Measurements from ENCODE around the gene KANSL1. TPM values are rescaled to one million over a fixed set of nuclear protein-coding genes. Genes with fewer than 3 reads are reported as not detected.

KANSL1 gene
- total RNA-seq, 1 donor from 2014 or later = 190 TPM

DNA sequence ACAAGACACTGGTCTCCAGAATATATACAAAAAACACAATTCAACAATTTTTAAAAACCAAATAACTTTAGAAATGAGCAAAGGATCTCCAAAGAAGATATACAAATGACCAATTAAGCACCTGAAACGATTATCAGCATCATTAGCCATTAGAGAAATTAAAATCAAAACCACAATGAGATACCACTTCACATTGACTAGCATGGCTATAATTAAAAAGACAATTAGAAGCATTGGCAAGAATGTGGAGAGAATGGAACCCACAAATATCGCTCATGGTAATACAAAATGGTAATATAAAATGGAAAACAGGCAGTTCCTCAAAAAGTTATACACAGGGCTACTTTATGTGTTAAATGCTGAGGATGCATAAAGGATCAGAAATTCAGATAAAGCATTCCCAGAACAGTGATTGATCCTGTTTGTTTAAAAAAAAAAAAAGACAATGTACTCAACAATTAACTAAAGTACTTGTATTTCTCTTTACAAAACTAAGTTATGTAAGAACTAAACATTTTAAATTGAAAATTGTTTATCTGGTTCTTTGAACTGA, 52.5 kb downstream of the KANSL1 start:
- DNase-seq (ENCODE audit: low spot score) = no peak

DNA sequence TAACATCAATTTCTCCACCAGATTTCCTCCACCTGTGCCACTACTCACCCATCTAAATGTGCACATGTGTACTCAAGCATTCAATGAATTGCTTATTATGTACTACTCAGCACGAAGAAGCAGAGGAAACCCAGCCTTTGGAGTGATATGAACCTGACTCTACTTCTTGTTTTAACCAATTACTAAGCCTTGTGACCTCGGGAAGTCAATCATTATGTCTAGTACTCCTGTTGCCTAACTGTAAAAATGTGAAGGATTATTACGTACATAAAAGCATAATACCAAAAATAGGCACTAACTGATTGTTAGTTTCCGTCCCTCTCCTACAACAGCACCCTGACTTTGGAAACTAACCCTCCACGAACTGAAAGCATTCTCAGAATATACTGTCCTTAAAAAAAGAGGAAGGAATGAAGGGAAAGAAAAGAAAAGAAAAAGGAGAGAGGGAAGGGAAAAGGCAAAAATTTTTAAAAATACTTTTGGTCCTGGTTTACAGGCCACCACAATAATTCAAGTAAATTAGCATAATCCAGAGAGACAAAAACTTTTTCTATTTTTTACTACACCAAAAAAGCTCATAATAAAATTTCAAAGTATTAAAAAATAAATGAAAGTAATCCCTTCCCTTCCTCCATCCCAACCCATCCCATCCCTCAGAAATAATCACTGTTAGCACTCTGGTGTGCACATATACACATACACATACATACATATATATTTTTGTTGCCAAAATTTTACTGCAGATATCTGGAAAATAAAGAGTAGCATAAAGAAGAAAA, 53.6 kb downstream of the KANSL1 start:
- no peak for DNase-seq (ENCODE audit: low spot score)

- no peak for DNase-seq (ENCODE audit: low spot score)
Observed at GRCh38 chr17:46138473-46138872, 54.8 kb downstream of the KANSL1 start.

DNA sequence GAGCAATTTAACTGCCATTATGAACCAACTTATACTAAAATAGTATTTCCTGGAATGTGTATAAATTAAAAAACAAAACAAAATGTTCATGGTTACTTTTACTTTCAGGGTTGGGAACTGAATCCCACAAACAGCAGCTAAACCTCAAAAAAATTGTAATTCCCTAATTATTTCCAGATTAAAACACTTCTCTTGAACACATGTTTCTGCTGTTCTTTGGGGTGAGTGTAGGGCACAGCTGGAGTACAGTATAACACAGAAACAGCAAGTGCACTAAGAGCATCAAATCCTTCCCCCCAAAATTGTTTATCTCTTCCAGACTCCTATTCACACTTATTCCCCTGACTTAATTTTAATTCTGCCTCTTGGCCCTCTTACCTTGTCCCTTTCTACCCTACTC, 56.4 kb downstream of the KANSL1 start:
- DNase-seq (ENCODE audit: low spot score) = no peak

- no peak for DNase-seq (ENCODE audit: low spot score)
Observed at GRCh38 chr17:46135879-46136563, 57.2 kb downstream of the KANSL1 start.

DNA sequence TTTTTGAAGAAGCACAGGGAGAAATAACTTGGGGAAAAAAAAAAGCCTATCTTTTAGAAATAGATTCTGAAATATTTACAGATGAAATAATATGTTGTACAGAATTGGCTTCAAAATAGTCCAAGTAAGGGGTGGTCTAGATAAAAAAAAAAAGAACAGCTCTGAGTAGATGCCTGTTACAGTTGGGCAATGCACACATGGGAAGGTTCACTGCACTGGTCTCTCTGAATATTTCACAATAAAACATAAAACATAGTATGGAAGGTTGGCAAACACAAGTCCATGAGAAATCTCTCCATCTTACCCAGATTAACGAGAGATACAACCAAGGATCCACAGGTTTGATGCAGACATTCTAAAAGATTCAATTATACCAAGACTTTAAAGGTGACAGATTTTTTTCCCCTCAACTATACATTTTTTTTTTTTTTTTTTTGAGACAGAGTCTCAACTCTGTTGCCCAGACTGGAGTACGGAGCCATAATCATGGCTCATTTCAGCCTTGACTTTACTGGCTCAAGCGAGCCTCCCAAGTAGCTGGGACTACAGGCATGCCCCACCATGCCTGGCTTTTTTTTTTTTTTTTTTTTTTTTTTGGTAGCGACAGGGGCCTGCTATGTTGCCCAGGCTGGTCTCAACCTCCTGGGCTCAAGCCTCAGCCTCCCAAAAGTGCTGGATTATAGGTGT, 58.0 kb downstream of the KANSL1 start:
- DNase-seq (ENCODE audit: low spot score) = no peak

- DNase-seq (ENCODE audit: low spot score) = no peak
Observed at GRCh38 chr17:46129302-46129701, 63.9 kb downstream of the KANSL1 start.

DNA sequence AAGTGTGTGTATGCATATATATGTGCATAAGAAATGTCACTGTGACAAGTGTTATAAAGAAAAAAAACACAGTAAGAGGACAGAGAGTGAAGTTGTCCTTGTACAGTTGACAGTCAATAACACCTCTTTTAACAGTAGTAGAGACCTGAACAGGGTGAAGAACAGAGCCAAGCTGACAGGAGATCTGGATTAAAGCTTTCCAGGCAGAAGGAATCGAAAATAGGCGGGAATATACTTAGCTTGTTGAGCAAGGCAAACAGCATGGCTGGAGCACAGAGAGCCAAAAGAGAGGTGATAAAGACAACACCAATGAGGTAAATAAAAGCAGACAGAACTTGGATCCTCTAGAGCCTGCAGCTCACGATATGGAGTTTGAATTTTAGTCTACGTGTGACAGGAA, 64.8 kb downstream of the KANSL1 start:
- DNase-seq (ENCODE audit: low spot score) = no peak

DNA sequence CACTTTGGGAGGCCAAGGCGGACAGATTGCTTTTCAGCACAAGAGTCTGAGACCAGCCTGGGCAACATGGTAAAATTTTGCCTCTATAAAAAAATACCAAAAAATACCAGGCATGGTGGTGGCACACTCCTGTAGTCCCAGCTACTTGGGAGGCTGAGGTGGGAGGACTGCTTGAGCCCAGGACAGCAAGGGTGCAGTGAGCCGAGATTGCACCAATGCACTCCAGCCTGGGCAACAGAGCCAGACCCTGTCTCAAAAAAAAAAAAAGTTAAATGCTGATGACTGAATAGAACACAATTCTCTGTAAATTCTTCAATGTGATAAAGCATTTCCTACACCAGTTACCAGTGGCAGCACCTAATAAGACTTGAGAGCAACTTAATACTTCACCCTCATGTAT, 65.7 kb downstream of the KANSL1 start:
- DNase-seq (ENCODE audit: low spot score) = no peak

DNA sequence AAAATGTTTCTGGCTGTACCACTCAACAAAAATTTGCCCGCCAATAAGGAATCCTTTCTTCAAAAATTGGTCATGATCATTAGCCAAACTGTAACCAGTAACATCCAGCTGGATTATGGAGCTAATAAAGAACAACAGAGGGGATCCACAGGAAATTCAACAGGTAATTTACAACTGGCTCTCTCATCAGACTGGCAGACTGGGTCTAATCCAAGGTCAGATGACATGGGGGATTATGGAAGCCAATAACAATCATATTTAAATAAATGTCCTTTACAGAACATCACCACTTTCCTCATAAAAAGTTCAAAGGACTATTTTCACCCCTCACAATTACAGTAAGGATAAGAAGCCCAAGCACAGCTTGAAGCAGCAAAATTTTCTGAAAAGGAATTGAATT, 66.4 kb downstream of the KANSL1 start:
- DNase-seq (ENCODE audit: low spot score) = no peak

- DNase-seq (ENCODE audit: low spot score) = no peak
Observed at GRCh38 chr17:46125831-46126230, 67.4 kb downstream of the KANSL1 start.

DNA sequence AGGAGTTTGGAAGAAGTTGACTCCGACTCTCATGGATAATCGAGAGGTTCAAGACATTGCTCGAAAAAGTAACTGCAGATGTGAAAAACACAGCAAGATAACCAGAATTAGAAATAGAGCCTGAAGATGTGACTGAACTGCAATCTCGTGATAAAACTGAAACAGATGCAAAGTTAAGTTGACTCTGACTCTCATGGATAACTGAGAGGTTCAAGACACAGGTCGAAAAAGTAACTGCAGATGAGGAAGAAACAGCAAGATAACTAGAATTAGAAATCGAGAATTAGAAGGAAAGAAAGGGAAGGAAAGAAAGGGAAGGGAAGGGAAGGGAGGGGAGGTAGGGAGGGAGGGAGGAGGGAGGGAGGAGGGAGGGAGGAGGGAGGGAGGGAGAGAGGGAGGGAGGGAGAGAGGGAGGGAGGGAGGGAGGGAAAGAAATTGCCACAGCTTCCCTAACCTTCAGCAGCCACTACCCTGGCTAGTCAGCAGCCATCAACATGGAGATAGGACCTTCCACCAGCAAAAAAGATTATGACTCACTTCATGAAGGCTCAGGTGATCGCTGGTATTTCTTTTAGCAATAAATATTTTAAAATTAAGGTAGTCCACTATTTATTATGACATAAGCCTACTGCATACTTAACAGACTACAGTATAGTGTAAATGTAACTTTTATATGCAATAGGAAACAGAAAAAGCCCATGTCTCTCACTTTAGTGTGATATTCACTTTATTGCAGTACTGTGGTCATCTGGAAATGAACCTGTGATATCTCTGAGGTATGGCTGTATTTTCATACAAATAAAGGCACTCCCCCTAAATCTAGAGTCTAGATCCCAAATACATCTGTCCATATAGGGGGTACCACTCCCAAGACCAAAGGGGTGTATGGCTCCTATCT, 68.3 kb downstream of the KANSL1 start:
- DNase-seq (ENCODE audit: low spot score) = no peak

DNA sequence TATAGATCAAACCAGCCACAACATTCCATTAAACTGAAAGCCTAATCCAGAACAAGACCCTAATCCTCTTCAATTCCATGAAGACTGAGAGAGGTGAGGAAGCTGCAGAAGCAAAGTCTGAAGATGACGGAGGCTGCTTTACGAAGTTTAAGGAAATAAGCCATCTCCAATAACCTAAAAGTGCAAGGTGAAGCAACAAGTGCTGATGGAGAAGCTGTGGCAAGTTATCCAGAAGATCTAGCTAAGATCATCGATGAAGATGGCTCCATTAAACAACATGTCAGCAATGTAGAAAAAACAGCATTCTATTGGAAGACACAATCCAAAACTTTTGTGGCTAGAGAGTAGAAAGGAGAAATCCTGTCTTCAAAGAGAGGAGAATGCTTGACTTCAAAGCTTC, 69.6 kb downstream of the KANSL1 start:
- DNase-seq (ENCODE audit: low spot score) = no peak

GRCh38 chr17:46122486-46122871, 70.8 kb downstream of the KANSL1 start:
- DNase-seq (ENCODE audit: low spot score) = no peak

GRCh38 chr17:46121841-46122485, 71.3 kb downstream of the KANSL1 start:
- DNase-seq (ENCODE audit: low spot score) = no peak

GRCh38 chr17:46121165-46121764, 72.0 kb downstream of the KANSL1 start:
- no peak for DNase-seq (ENCODE audit: low spot score)

- no peak for DNase-seq (ENCODE audit: low spot score)
Observed at GRCh38 chr17:46120537-46120936, 72.7 kb downstream of the KANSL1 start.

DNA sequence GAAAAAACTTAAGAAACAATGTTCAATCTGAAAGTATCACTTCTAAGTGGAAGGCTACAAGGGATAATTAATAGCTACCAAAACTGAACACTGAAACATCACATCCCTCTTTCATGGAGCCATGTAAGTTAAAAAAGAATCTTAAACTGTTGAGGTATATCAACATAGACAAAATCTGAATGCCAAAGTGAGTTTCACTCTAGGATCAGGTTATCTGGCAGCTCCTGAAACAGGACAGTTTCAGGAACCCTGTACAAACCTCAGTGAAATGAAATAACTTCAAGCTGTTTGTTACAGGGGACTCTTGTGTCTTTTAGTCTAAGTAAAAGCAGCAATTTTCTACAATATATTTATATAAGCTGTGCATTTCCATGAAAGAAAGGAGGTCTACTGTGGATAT, 73.2 kb downstream of the KANSL1 start:
- DNase-seq (ENCODE audit: low spot score) = no peak

GRCh38 chr17:46118964-46119363, 74.3 kb downstream of the KANSL1 start:
- DNase-seq (ENCODE audit: low spot score) = no peak

GRCh38 chr17:46117850-46118696, 75.2 kb downstream of the KANSL1 start:
- no peak for DNase-seq (ENCODE audit: low spot score)

All from ureter (tissue), 1 donor.